Lower leg skin (tissue), 3 donors: ENCODE results near the gene FAM72A.
"Not testable (repeated sequence)": the region's sequence is repeated elsewhere in the genome, so short reads cannot be mapped to it uniquely, and the experiment has no call there.

Experiments used
- POLR2A ChIP-seq, 2 donors: fragments of 450-650 bp; IDR thresholded peaks; one replicate each; pipeline ENCODE4 v1.6.1; 2016 to 2017; ENCODE audit warnings: antibody characterized with exemption in 2 of 2, mild to moderate bottlenecking in 1 of 2, moderate library complexity in 1 of 2
- TF ChIP-seq, protein P1 (sequence below), 3 donors: fragments of 450-650 bp; IDR thresholded peaks; one replicate each; pipeline ENCODE4 v1.5.1; 2016; ENCODE audit warnings: antibody characterized with exemption in 3 of 3, mild to moderate bottlenecking in 3 of 3, moderate library complexity in 2 of 3

- TF ChIP-seq, protein P1, sequence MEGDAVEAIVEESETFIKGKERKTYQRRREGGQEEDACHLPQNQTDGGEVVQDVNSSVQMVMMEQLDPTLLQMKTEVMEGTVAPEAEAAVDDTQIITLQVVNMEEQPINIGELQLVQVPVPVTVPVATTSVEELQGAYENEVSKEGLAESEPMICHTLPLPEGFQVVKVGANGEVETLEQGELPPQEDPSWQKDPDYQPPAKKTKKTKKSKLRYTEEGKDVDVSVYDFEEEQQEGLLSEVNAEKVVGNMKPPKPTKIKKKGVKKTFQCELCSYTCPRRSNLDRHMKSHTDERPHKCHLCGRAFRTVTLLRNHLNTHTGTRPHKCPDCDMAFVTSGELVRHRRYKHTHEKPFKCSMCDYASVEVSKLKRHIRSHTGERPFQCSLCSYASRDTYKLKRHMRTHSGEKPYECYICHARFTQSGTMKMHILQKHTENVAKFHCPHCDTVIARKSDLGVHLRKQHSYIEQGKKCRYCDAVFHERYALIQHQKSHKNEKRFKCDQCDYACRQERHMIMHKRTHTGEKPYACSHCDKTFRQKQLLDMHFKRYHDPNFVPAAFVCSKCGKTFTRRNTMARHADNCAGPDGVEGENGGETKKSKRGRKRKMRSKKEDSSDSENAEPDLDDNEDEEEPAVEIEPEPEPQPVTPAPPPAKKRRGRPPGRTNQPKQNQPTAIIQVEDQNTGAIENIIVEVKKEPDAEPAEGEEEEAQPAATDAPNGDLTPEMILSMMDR (IDR thresholded peaks at IDR 0.05), result not testable (repeated sequence)
- TF ChIP-seq POLR2A (IDR thresholded peaks at IDR 0.05), result not testable (repeated sequence)
These were observed 35.1 kb downstream of the FAM72A start for GRCh38 chr1:206167350-206168029.
